GM12874 (cell line): ENCODE measurements around the gene POLRMT.

Experiments
- CTCF ChIP-seq: IDR thresholded peaks from 2 replicates; pipeline ENCODE4 v1.5.1; 2011; ENCODE audit warnings: low read depth, mild to moderate bottlenecking, control low read depth, low read length, moderate library complexity; ENCODE audit not compliant: insufficient read depth

Gene POLRMT

GRCh38 chr19:623175-623916, 10.0 kb downstream of the POLRMT start:
- TF ChIP-seq CTCF, result no peak

DNA sequence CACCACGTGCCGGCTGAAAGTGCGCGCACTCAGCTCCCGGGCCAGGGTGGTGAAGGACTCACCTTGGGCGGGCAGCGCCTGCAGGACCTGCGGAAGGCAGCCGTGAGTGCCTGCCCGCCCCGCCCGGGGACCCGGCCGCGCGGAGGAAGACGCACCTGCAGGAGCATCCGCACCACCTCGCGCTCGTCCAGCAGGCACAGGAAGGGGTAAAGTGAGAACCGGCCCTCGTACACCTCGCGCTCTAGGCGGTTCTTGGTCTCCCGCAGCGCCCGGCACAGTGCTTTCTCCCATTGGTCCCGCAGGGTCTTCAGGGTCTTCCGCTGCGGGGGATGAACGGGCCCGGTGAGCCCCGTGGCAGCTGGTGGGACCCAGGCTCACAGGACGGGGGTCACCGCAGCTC, 10.7 kb downstream of the POLRMT start:
- no peak for TF ChIP-seq CTCF

DNA sequence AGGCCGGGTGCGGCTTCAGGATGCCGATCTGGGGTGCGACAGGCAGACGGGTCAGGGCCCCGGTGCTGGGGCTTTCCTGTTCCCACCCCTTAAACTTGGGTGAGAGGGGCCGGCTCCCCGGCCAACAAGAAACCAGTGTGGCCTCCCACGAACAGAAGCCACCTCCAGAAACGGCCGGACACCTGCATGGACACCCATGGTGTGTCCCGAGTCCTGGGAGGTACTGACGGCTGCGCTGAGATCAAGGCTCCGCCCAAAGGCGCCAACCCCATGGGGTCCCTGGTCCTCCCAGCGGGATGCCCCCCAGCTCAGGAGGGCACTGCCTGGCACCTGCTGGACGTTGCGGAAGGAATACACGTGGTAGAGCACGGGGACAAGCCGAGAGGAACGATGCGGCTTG, 11.5 kb downstream of the POLRMT start:
- TF ChIP-seq CTCF, result no peak

DNA sequence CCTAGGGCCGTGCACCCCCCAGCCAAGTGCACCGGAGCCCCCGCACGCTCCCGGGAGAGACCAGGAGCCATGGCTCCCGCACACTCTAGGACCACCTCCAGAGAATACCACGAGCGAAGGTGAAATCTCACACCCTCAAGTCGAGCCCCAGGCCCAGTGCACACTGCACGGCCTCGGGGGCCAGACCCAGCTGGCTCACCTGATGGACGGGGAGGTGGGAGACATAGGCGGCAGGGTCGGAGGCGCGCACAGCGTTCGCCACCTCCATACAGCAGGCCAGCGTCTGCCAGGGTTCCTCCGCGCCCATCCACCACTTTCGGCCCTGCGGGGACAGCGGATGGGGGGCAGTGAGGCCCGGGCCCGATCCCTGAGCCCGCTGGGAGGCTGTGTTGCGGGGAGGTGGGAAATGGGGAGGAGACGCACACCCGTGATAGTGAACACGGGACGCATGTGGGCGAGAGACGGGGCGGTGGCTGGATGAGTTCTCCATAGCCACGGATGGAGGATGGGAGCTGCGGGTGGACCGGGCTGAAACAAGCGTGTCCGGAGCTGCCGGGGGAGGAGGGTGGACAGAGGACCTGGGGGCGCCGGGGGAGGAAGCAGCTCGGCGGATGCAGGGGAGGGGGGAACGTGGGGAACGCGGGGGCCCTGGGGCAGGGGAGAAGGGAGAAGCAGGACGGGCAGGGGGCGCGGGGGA, 13.0 kb downstream of the POLRMT start:
- no peak for TF ChIP-seq CTCF

- no peak for TF ChIP-seq CTCF
These were observed 13.9 kb downstream of the POLRMT start for GRCh38 chr19:619286-620002.

DNA sequence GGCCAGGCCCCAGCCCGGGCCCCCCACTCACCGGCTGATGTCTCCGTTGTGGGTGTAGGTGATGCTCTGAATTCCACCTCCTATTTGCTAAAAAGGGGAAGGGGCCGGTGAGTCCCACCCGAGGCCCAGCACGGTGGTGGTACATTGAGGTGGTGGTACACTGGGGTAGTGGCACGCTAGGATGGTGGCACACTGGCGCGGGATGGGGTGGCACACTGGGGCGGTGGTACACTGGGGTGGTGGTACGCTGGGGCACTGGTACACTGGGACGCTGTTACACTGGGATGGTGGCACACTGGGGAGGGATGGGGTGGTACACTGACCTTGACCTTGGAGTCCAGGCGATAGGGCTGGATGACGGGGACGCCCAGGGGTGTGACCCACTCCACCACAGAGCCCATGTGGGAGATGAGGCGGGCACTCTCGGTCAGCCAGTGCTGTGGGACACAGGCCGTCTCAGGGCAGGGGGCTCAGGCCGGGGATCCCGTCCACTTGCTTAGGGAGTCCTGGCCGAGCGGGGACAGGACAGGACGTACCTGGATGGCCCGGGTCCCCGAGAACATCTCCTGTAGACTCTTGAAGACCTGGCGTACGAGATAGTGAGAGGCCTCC, 14.6 kb downstream of the POLRMT start:
- no peak for TF ChIP-seq CTCF

GRCh38 chr19:618247-618619, 15.1 kb downstream of the POLRMT start:
- TF ChIP-seq CTCF, result no peak
